Measurements from ENCODE around the gene COA1.

DNA sequence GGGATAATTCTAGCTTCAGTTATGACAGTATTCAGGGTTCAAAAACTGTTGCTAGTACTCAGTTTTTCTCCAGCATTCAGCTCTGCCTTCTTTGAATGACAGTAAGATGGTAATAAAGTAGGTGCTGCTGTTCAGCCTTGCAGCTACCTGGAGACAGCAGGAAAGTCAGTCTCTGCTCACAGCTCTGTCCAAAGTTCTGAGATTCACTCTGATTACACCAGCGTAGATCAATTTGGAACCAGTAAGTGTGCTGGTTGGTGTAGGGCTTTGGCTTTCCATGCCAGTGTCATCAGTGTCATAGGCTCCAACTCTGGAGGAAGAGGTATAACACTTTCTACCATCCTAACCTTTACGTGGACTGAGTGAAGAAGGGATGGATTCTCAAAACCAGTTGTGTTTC is 120.2 kb downstream of the COA1 start:
- TF ChIP-seq GATA3 (IDR thresholded peaks at IDR 0.05; ENCODE audit: low read depth, low read length) (no peak), GATA2 (IDR thresholded peaks at IDR 0.05; ENCODE audit: low read depth, low read length) (no peak)
